ENCODE results near the gene RASSF5.
"Not testable (repeated sequence)": the region's sequence is repeated elsewhere in the genome, so short reads cannot be mapped to it uniquely, and the experiment has no call there.

The RASSF5 gene

DNA sequence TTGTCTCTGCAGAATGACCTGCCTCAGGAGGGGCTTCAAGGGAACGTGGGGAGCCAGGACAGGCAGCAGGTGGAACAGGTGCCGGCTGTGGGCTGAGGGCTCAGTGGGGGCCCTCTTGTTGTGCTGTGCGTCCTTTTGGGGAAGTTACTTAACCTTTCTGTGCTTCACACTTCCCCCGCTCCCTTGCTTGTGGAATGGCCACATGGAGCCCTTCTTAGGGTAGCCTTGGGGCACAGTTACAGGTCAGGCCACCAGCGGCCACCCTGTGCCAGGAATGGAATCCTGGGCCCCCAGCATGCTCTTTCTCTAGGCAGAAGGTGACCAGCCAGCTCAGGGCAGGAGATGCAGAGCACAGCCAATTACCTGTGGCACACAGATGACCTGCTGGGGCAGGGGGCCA is 34.4 kb upstream of the RASSF5 start:
- Histone ChIP-seq H3K4me1 (ENCODE audit: control insufficient read depth, insufficient read depth, low read length, poor library complexity, severe bottlenecking) (peaks cover 40% of the 10 kb centered on the region), H3K9me3 (ENCODE audit: control insufficient read depth, low read length) (no peaks in the 10 kb centered on the region), H3K4me3 (ENCODE audit: insufficient read depth, low read depth, low read length, poor library complexity, severe bottlenecking) (no peak overlapping the region), H3K27ac (ENCODE audit: insufficient read depth, low read length, poor library complexity, severe bottlenecking) (peak overlapping the region; percentile 68), H3K36me3 (ENCODE audit: control insufficient read depth, insufficient read depth, low read length) (peaks cover 44% of the 10 kb centered on the region), H3K27me3 (replicated peaks; ENCODE audit: control insufficient read depth, insufficient read depth, low read length, poor library complexity, severe bottlenecking) (no peaks in the 10 kb centered on the region)
- no peak for DNase-seq

DNA sequence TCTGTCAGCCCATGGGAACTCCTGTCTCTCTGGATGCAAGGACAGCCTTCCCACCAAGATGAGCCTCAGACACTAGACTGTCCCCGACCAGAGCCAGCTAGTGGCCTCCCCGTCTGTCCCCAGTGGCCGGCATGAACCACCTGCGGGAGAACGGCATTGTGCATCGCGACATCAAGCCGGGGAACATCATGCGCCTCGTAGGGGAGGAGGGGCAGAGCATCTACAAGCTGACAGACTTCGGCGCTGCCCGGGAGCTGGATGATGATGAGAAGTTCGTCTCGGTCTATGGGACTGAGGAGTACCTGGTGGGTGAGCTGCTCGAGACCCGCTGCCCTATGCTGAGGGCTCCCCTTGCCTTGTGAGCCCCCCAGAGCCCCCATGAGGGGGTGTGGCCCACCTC is 31.3 kb upstream of the RASSF5 start:
- Histone ChIP-seq H3K9me3 (ENCODE audit: control insufficient read depth, low read length) (no peaks in the 10 kb centered on the region), H3K4me3 (ENCODE audit: insufficient read depth, low read depth, low read length, poor library complexity, severe bottlenecking) (no peak overlapping the region), H3K36me3 (ENCODE audit: control insufficient read depth, insufficient read depth, low read length) (peaks cover 73% of the 10 kb centered on the region), H3K27me3 (replicated peaks; ENCODE audit: control insufficient read depth, insufficient read depth, low read length, poor library complexity, severe bottlenecking) (no peaks in the 10 kb centered on the region), H3K4me1 (ENCODE audit: control insufficient read depth, insufficient read depth, low read length, poor library complexity, severe bottlenecking) (peaks cover 19% of the 10 kb centered on the region), H3K27ac (ENCODE audit: insufficient read depth, low read length, poor library complexity, severe bottlenecking) (no peak overlapping the region)
- DNase-seq = no peak

- peaks cover 17% of the 10 kb centered on the region for H3K4me1 ChIP-seq (ENCODE audit: control insufficient read depth, insufficient read depth, low read length, poor library complexity, severe bottlenecking)
- H3K4me3 ChIP-seq (ENCODE audit: insufficient read depth, low read depth, low read length, poor library complexity, severe bottlenecking) = no peak overlapping the region
- no peaks in the 10 kb centered on the region for H3K27me3 ChIP-seq (replicated peaks; ENCODE audit: control insufficient read depth, insufficient read depth, low read length, poor library complexity, severe bottlenecking)
- no peak for DNase-seq
- peaks cover 78% of the 10 kb centered on the region for H3K36me3 ChIP-seq (ENCODE audit: control insufficient read depth, insufficient read depth, low read length)
- no peaks in the 10 kb centered on the region for H3K9me3 ChIP-seq (ENCODE audit: control insufficient read depth, low read length)
- H3K27ac ChIP-seq (ENCODE audit: insufficient read depth, low read length, poor library complexity, severe bottlenecking) = no peak overlapping the region
Observed at GRCh38 chr1:206476591-206476990, 30.7 kb upstream of the RASSF5 start.

DNA sequence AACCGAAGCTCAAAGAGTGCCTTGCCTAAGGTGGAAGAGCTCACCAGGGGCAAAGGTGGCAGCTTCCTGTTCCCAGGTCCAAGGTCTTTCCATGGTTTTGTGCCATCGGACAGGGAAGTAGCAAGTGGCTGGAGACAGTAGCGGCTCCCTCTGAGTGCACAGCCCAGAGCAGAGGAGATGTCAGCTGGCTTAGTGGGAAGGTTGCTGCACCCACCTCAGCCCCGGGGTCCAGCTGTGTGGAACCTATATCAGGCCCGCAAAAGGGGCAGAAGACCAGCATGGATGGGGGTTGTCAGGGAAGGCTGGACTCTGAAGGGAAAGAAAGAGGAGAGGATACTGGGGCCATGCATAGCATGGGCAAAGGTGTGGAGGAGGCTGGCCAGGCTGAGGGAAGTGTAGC is 30.2 kb upstream of the RASSF5 start:
- H3K9me3 ChIP-seq (ENCODE audit: control insufficient read depth, low read length) = no peaks in the 10 kb centered on the region
- no peak for DNase-seq
- H3K4me1 ChIP-seq (ENCODE audit: control insufficient read depth, insufficient read depth, low read length, poor library complexity, severe bottlenecking) = peaks cover 11% of the 10 kb centered on the region
- no peaks in the 10 kb centered on the region for H3K27me3 ChIP-seq (replicated peaks; ENCODE audit: control insufficient read depth, insufficient read depth, low read length, poor library complexity, severe bottlenecking)
- peaks cover 80% of the 10 kb centered on the region for H3K36me3 ChIP-seq (ENCODE audit: control insufficient read depth, insufficient read depth, low read length)
- H3K27ac ChIP-seq (ENCODE audit: insufficient read depth, low read length, poor library complexity, severe bottlenecking) = no peak overlapping the region
- no peak overlapping the region for H3K4me3 ChIP-seq (ENCODE audit: insufficient read depth, low read depth, low read length, poor library complexity, severe bottlenecking)

DNA sequence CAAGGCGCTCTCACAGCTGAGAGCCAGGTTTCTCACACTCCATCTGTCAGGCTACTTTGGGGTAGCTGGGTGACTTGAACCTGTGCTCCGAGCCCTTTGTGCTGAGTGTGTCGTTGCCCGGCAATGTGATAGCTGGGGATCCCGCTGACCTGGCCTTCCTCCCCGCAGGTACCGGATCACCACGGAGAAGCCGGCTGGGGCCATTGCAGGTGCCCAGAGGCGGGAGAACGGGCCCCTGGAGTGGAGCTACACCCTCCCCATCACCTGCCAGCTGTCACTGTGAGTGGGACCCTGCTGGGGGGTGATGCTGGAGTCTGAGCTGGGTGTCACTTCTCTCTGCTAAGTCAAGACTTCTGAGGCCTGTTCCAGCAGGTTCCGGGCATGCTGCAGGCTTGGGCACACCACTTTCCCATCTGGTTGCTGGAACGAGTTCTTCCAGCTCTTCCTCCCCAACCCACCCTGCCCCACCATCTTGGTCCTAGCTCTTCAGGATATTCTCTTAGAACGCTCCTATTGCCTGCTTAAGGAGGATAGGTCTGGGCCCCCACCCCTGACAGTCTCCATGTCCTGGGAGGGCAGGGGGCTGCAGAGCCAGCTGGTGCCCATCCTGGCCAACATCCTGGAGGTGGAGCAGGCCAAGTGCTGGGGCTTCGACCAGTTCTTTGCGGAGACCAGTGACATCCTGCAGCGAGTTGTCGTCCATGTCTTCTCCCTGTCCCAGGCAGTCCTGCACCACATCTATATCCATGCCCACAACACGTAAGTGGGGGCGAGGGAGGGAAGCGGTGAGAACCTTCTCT is 29.6 kb upstream of the RASSF5 start:
- peaks cover 87% of the 10 kb centered on the region for H3K36me3 ChIP-seq (ENCODE audit: control insufficient read depth, insufficient read depth, low read length)

DNA sequence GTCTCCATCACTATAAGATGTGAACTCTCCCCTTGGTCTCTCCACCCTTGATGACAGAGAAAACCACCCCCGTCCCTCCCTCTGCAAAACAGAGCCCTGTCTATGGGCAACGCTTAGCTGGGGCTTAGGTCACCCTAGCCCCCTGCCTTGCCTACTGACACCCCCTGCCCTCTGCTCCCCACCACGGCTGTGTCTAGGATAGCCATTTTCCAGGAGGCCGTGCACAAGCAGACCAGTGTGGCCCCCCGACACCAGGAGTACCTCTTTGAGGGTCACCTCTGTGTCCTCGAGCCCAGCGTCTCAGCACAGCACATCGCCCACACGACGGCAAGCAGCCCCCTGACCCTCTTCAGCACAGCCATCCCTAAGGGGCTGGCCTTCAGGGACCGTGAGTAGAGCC is 28.6 kb upstream of the RASSF5 start:
- H3K27ac ChIP-seq (ENCODE audit: insufficient read depth, low read length, poor library complexity, severe bottlenecking) = no peak overlapping the region
- H3K4me3 ChIP-seq (ENCODE audit: insufficient read depth, low read depth, low read length, poor library complexity, severe bottlenecking) = no peak overlapping the region
- no peaks in the 10 kb centered on the region for H3K27me3 ChIP-seq (replicated peaks; ENCODE audit: control insufficient read depth, insufficient read depth, low read length, poor library complexity, severe bottlenecking)
- DNase-seq = no peak
- no peaks in the 10 kb centered on the region for H3K9me3 ChIP-seq (ENCODE audit: control insufficient read depth, low read length)
- no peaks in the 10 kb centered on the region for H3K4me1 ChIP-seq (ENCODE audit: control insufficient read depth, insufficient read depth, low read length, poor library complexity, severe bottlenecking)
- H3K36me3 ChIP-seq (ENCODE audit: control insufficient read depth, insufficient read depth, low read length) = peaks cover 94% of the 10 kb centered on the region

More for the DNA sequence above, 29.6 kb upstream of the RASSF5 start:
- no peak for DNase-seq
- no peaks in the 10 kb centered on the region for H3K9me3 ChIP-seq (ENCODE audit: control insufficient read depth, low read length)
- no peak overlapping the region for H3K27ac ChIP-seq (ENCODE audit: insufficient read depth, low read length, poor library complexity, severe bottlenecking)
- H3K4me1 ChIP-seq (ENCODE audit: control insufficient read depth, insufficient read depth, low read length, poor library complexity, severe bottlenecking) = peaks cover 5% of the 10 kb centered on the region
- no peaks in the 10 kb centered on the region for H3K27me3 ChIP-seq (replicated peaks; ENCODE audit: control insufficient read depth, insufficient read depth, low read length, poor library complexity, severe bottlenecking)
- H3K4me3 ChIP-seq (ENCODE audit: insufficient read depth, low read depth, low read length, poor library complexity, severe bottlenecking) = no peak overlapping the region

DNA sequence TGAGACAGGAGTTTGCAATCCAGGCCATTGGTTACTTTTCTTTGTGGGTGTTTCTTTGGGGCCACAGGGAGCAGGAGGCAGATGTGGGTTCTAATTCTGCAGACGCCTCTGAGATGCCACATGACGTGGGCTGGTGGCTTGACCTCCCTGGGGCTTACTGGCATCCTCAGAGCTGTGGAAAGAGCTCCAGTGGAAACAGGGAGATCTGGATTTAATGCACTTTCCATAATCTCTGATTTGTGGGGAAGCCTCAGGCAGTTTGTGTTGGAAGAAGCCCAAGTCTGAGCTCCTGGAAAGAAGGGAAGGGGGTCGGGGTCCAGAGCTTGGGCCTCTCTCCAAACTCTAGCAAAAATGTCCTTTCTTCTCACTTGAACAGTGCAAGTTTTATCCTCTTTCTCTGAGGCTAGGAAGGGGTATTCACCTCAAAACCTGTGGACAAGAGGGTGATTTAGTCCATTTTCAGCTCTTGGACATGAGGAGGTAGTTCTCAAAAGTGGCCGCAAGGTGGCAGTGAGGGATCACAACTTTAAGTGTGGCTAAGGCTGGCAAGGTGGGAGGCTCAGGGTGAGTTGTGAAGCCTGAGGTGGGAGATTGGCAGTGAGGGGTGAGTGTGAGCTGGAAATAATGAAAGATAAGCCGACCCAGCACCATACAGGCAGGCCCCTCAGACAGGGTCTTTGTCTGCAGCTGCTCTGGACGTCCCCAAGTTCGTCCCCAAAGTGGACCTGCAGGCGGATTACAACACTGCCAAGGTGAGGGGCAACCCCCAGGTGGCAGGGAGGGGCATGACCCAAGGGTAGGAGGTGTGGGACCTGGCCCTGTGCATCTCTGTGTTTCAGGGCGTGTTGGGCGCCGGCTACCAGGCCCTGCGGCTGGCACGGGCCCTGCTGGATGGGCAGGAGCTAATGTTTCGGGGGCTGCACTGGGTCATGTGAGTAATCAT is 27.9 kb upstream of the RASSF5 start:
- no peak overlapping the region for H3K27ac ChIP-seq (ENCODE audit: insufficient read depth, low read length, poor library complexity, severe bottlenecking)
- H3K36me3 ChIP-seq (ENCODE audit: control insufficient read depth, insufficient read depth, low read length) = peaks cover 94% of the 10 kb centered on the region
- DNase-seq = peak; percentile 28 to 50 (median 38)
- H3K9me3 ChIP-seq (ENCODE audit: control insufficient read depth, low read length) = no peaks in the 10 kb centered on the region
- no peak overlapping the region for H3K4me3 ChIP-seq (ENCODE audit: insufficient read depth, low read depth, low read length, poor library complexity, severe bottlenecking)
- H3K4me1 ChIP-seq (ENCODE audit: control insufficient read depth, insufficient read depth, low read length, poor library complexity, severe bottlenecking) = no peaks in the 10 kb centered on the region
- H3K27me3 ChIP-seq (replicated peaks; ENCODE audit: control insufficient read depth, insufficient read depth, low read length, poor library complexity, severe bottlenecking) = no peaks in the 10 kb centered on the region

GRCh38 chr1:206480211-206480610 is 27.1 kb upstream of the RASSF5 start:
- H3K4me3 ChIP-seq (ENCODE audit: insufficient read depth, low read depth, low read length, poor library complexity, severe bottlenecking) = no peak overlapping the region
- no peaks in the 10 kb centered on the region for H3K9me3 ChIP-seq (ENCODE audit: control insufficient read depth, low read length)
- no peaks in the 10 kb centered on the region for H3K27me3 ChIP-seq (replicated peaks; ENCODE audit: control insufficient read depth, insufficient read depth, low read length, poor library complexity, severe bottlenecking)
- H3K27ac ChIP-seq (ENCODE audit: insufficient read depth, low read length, poor library complexity, severe bottlenecking) = no peak overlapping the region
- no peak for DNase-seq
- H3K4me1 ChIP-seq (ENCODE audit: control insufficient read depth, insufficient read depth, low read length, poor library complexity, severe bottlenecking) = no peaks in the 10 kb centered on the region
- peaks cover 94% of the 10 kb centered on the region for H3K36me3 ChIP-seq (ENCODE audit: control insufficient read depth, insufficient read depth, low read length)

DNA sequence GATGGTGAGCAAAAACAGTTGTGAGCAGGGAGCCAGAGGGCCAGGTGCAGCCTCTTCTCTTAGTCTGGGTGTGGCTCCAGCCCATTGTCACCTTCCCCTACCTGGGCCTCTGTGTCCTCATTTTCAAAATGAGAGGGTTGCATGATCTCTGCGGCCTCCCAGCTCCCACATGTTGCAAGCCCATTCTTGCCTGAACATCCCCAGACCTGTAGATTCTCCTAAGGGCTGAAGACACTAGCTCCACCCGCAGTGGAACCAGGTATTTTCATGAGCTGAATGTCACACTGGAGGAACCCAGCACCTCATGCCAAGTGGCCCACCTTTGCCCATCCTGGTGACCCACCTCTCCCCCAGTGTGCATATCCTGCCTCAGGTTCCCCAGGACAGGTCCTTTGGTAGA is 24.7 kb upstream of the RASSF5 start:
- Histone ChIP-seq H3K27ac (ENCODE audit: insufficient read depth, low read length, poor library complexity, severe bottlenecking) (no peak overlapping the region), H3K36me3 (ENCODE audit: control insufficient read depth, insufficient read depth, low read length) (peaks cover 88% of the 10 kb centered on the region), H3K4me1 (ENCODE audit: control insufficient read depth, insufficient read depth, low read length, poor library complexity, severe bottlenecking) (no peaks in the 10 kb centered on the region), H3K4me3 (ENCODE audit: insufficient read depth, low read depth, low read length, poor library complexity, severe bottlenecking) (no peak overlapping the region), H3K27me3 (replicated peaks; ENCODE audit: control insufficient read depth, insufficient read depth, low read length, poor library complexity, severe bottlenecking) (no peaks in the 10 kb centered on the region), H3K9me3 (ENCODE audit: control insufficient read depth, low read length) (no peaks in the 10 kb centered on the region)
- no peak for DNase-seq

- not testable (repeated sequence) for DNase-seq; H3K9me3 ChIP-seq (ENCODE audit: control insufficient read depth, low read length); H3K27me3 ChIP-seq (replicated peaks; ENCODE audit: control insufficient read depth, insufficient read depth, low read length, poor library complexity, severe bottlenecking); H3K27ac ChIP-seq (ENCODE audit: insufficient read depth, low read length, poor library complexity, severe bottlenecking); H3K4me1 ChIP-seq (ENCODE audit: control insufficient read depth, insufficient read depth, low read length, poor library complexity, severe bottlenecking); H3K4me3 ChIP-seq (ENCODE audit: insufficient read depth, low read depth, low read length, poor library complexity, severe bottlenecking)
- H3K36me3 ChIP-seq (ENCODE audit: control insufficient read depth, insufficient read depth, low read length) = peaks cover 87% of the 10 kb centered on the region
Observed at GRCh38 chr1:206483864-206484263, 23.5 kb upstream of the RASSF5 start.

All from effector memory CD4-positive, alpha-beta T cell (primary cell).